K562 (cell line): ENCODE results near the gene CCDC9. TPM values are rescaled to one million over a fixed set of nuclear protein-coding genes. Genes with fewer than 3 reads are reported as not detected.
A peak's percentile ranks its signal among the peaks of the same experiment; 100 is the strongest.

Experiments used
- CREB3L1 ChIP-seq: fragments of 450-650 bp; IDR thresholded peaks from 2 replicates; pipeline ENCODE4 v1.6.1; 2014; ENCODE audit warnings: low read depth, mild to moderate bottlenecking, moderate library complexity, borderline replicate concordance
- IRF2 ChIP-seq: sonication (generic); formaldehyde crosslinking; IDR thresholded peaks from 2 replicates; pipeline ENCODE4 v1.8.1; 2022; ENCODE audit warnings: mild to moderate bottlenecking, missing genetic modification reagents
- JUN ChIP-seq, 2 experiments: sonication (generic) in 1 of 2; formaldehyde crosslinking in 1 of 2; IDR thresholded peaks; 2 replicates each; pipeline versions ENCODE4 v1.6.1 to v1.8.0; 2012 to 2022; ENCODE audit warnings: borderline replicate concordance in 2 of 2, mild to moderate bottlenecking in 2 of 2, improper control_type of control experiment in 1 of 2, low read depth in 1 of 2, low read length in 1 of 2, missing genetic modification reagents in 1 of 2
- NCOR1 ChIP-seq: fragments of 450-650 bp; IDR thresholded peaks from 2 replicates; pipeline ENCODE4 v1.6.1; 2016; ENCODE audit warnings: mild to moderate bottlenecking, moderate library complexity
- NUFIP1 ChIP-seq: fragments of 450-650 bp; IDR thresholded peaks from 2 replicates; pipeline ENCODE4 v1.6.1; 2018; ENCODE audit not compliant: partially characterized antibody
- PHF20 ChIP-seq: fragments of 450-650 bp; IDR thresholded peaks from 2 replicates; pipeline ENCODE4 v1.6.1; 2018; ENCODE audit not compliant: partially characterized antibody
- RB1 ChIP-seq: fragments of 450-650 bp; IDR thresholded peaks from 2 replicates; pipeline ENCODE4 v1.6.1; 2017; ENCODE audit warnings: low read depth, mild to moderate bottlenecking
- RUNX1 ChIP-seq: sonication (generic); IDR thresholded peaks from 2 replicates; pipeline ENCODE4 v1.6.1; 2016; ENCODE audit warnings: antibody characterized with exemption, low read depth
- ZFP36 ChIP-seq: fragments of 150-350 bp; IDR thresholded peaks from 2 replicates; pipeline ENCODE4 v1.6.1; 2018; ENCODE audit warnings: low read length, low read depth; ENCODE audit not compliant: partially characterized antibody
- ZNF12 ChIP-seq: sonication (generic); formaldehyde crosslinking; IDR thresholded peaks from 2 replicates; pipeline ENCODE4 v1.4.0; 2020; ENCODE audit warnings: mild to moderate bottlenecking, missing genetic modification reagents
- ZNF121 ChIP-seq: sonication (generic); formaldehyde crosslinking; conservative IDR thresholded peaks from 2 replicates; pipeline ENCODE4 v1.8.0; 2022; ENCODE audit warnings: missing genetic modification reagents
- ZNF318 ChIP-seq, 2 experiments: fragments of 450-650 bp; IDR thresholded peaks; 2 replicates each; pipeline ENCODE4 v1.6.1; 2016; ENCODE audit warnings: mild to moderate bottlenecking in 2 of 2, borderline replicate concordance in 1 of 2, low read depth in 1 of 2, moderate library complexity in 1 of 2
- polyA plus RNA-seq, 8 experiments: library from polyadenylated mRNA; depleted of rRNA in 4 of 8; stranded (reverse) in 5 of 8; unstranded in 3 of 8; fragments of >200 nt; fragmentation: Nextera tagmentation in 2 of 8; fragmentation: Illumina TruSeq in 1 of 8; extraction: Ambion mirVana in 2 of 8; extraction: Trizol in 1 of 8; gene quantifications; 2 replicates each; pipeline versions ENCODE4 v1.2.1 to v1.2.3, GENCODE V29; 2011 to 2014; ENCODE audit warnings: inconsistent platforms in 1 of 8, missing spikeins in 1 of 8
- total RNA-seq, 7 experiments: library from RNA; depleted of rRNA in 6 of 7; stranded (reverse); fragments of >200 nt in 6 of 7; fragmentation: Illumina TruSeq in 2 of 7; extraction: Trizol in 2 of 7; gene quantifications; 2 replicates each; pipeline versions ENCODE4 v1.2.1 to v1.2.3, GENCODE V29; 2011 to 2021; ENCODE audit warnings: low replicate concordance in 1 of 7
- TF ChIP-seq, protein P1 (sequence below): fragments of 250-450 bp; sonication (Bioruptor Pico); IDR thresholded peaks from 2 replicates; pipeline ENCODE4 v1.9.0; 2021; ENCODE audit warnings: mild to moderate bottlenecking, inconsistent platforms

CCDC9 gene
- total and polyA plus RNA-seq, 9 of the 15 experiments (the other 6 are each of a cell fraction or from before 2014, with no cell fraction given), result 0.23 to 38.6 (median 8.4) TPM

GRCh38 chr19:47312366-47313006 lies 56.2 kb downstream of the CCDC9 start (continued):
- no peak for TF ChIP-seq NUFIP1
- peak; percentile 97 for TF ChIP-seq ZNF121 (CRISPR knock-in tag)
- peak; percentile 39 for TF ChIP-seq ZFP36
- TF ChIP-seq ZNF318 (IDR thresholded peaks at IDR 0.05; ENCODE audit: borderline replicate concordance in 1 of 2, low read depth in 1 of 2), result no peak
- TF ChIP-seq RB1, result no peak
- TF ChIP-seq PHF20, result no peak
- no peak for TF ChIP-seq NCOR1
- no peak for TF ChIP-seq ZNF12 (CRISPR knock-in tag)
- no peak for TF ChIP-seq IRF2 (CRISPR knock-in tag)
- TF ChIP-seq RUNX1, result no peak
- TF ChIP-seq, protein P1, sequence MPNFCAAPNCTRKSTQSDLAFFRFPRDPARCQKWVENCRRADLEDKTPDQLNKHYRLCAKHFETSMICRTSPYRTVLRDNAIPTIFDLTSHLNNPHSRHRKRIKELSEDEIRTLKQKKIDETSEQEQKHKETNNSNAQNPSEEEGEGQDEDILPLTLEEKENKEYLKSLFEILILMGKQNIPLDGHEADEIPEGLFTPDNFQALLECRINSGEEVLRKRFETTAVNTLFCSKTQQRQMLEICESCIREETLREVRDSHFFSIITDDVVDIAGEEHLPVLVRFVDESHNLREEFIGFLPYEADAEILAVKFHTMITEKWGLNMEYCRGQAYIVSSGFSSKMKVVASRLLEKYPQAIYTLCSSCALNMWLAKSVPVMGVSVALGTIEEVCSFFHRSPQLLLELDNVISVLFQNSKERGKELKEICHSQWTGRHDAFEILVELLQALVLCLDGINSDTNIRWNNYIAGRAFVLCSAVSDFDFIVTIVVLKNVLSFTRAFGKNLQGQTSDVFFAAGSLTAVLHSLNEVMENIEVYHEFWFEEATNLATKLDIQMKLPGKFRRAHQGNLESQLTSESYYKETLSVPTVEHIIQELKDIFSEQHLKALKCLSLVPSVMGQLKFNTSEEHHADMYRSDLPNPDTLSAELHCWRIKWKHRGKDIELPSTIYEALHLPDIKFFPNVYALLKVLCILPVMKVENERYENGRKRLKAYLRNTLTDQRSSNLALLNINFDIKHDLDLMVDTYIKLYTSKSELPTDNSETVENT (CRISPR knock-in tag), result no peak
- no peak for TF ChIP-seq JUN (IDR thresholded peaks at IDR 0.05; ENCODE audit: borderline replicate concordance, low read depth, low read length)
- TF ChIP-seq JUN (CRISPR knock-in tag; IDR thresholded peaks at IDR 0.05; ENCODE audit: borderline replicate concordance), result no peak
- no peak for TF ChIP-seq CREB3L1
